CD4-positive, alpha-beta T cell treated with Interleukin-6 for 4 hours (primary cell): ENCODE data around the gene WDR49.

Experiments
- DNase-seq: peaks from one replicate; pipeline ENCODE4 v3.0.0-alpha.2; 2020; ENCODE audit warnings: mixed read lengths

Gene WDR49

DNA sequence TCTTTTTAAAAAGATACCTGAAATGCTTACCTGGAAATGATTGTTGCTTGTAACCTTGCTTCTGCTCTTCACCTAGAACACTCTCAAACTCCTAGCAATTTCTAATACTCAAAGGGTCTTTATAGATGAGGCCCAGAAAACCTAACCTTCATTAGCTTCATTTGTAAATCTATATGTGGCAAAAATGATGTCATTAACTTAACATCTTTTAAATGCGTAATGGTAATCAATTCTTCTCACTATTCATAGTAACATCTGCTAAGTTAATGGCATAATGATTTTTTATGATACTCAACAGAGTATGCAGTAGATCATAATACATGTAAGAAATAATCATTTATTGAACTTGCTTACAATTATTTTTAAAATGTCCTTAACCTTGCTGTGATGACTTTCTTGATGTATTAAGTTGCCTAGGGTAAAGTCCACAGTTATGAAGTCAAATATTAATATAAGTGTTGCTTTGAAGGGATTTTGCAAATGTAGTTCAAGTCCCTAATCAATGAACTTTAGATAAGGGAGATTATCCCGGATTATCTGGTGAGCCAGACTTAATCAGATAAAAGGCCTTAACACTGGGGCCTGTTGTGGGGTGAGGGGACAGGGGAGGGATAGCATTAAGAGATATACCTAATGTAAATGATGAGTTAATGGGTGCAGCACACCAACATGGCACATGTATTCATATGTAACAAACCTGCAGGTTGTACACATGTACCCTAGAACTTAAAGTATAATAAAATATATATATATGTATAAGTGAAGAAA, 169.8 kb downstream of the WDR49 start:
- no peak for DNase-seq

DNA sequence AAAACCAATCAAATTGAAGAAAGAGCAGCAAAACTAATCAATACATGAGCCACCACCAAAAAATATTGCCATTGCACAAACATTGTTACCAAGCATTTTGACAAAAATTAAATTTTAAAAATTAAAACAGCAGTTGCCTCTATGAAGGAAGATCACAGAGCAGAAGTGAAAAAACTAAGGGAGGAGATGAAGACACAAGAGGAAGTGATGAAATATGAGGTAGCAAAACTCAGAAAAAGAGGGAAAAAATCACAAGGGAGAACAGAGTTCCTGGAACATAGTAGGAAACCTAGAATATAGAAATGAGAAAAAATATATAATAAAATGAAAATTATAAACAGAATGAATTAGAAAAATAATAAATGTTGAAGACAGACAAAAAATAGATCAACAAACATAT, 172.6 kb downstream of the WDR49 start:
- no peak for DNase-seq

DNA sequence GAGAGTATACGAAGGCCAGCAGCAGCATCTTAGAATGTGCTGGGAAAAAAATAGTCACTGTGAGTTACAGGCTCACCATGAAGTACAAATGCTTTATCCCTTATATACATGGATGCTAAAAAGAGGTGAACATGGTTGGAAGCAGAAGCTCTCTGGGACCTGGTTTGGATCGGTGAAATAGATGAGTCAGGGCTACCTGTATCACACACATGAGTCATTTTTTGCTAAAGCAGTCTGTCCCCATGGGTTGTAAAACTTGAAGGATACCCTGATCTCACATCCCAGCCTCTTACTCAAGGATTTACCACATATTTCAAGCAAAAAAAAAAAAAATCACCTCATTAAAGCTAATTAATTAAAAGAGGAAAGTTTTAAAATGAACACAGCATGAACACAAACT, 173.0 kb downstream of the WDR49 start:
- no peak for DNase-seq

DNA sequence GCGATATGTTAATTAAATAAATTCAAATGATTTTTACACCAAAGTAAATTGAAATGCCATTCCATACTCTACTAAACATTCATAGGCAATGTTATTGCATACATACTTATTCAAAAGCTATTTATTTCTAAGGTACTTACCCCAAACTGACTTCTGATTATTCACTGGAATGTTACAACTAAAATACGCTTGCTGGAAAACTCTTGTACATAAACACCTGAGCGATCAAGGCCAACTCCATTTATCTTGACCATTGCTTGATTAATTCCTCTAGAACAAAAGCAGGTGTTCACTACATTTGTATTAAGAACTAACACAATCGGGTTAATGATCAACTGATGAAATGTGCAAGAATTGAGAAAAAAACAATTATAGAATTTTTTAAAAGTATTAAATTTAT, 179.9 kb downstream of the WDR49 start, which contains the start of gene SERPINI2:
Gene SERPINI2, minus strand, starts transcription at position 180 of the 400 bp plus-strand sequence. CDS start 2,208 bp downstream, outside the sequence.
- DNase-seq, result no peak

DNA sequence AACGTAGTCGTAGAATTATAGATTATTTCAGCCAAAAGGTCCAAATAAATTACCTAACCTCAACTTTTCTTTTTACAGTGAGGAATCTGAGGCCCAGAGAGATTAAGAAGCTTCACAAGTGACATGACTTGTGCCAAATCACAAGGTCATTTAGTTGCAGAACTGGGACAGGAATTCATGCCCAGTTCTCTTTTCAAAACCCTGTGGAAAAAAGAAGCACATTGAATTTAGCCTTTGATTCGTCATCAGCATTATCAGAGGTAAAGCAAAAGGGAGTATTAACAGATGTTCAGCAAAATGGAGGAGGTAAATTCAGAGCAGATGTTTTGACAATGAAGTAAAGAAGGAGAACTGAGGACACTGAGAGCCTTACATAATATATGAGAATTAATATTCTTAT, 184.4 kb downstream of the WDR49 start:
- no peak for DNase-seq

DNA sequence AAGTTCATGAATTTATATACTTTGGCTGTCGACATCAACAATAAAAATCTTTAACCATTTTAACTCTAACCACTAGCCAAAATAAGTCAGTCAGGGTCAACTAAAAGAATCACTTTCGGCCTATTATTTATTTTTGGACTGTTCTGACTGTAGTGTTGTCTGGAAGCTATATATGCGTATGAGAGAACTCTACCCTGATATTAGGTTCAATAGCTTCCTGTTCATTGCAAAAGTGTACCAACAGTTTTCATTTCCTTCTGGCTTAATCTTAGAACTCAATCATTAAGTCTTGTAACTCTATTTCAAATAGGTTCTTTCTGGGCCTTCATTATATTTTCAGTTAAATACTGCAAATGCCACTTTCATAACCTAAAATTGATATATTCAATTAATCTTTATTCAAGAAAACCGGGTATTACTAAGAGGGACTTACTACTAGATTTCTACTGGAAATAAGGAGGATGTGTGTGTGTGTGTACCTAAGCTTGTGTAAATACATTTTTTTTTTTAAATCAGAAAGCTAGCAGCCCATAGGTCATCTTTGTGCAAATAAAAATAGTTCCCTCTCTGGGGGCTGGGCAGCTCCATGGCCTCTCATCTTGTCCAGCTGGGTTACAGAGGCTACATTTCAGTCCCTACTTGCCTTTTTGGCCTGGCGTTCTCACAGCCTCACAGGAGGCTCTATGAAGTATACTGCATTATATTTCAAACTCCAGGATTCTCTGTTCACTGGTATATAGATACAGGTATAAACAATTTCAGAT, 185.7 kb downstream of the WDR49 start:
- no peak for DNase-seq

DNA sequence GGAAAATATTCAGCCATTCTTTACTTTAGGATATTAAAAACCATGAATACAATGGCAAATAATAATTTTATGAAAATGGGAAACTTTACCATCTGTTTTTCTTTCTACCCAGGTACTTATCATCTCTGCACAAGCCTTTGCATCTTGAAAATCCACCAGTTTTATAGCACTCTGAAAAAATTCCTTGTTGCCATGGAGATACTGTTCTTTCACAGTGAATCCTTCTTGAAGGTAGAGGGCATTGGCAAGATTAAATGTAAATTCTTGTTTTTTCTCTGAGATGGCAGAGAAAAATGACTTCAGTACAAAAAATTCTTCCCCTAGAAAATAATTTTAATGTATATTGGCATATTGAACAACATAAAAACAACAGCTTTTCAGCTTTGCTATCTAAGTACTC, 186.8 kb downstream of the WDR49 start:
- no peak for DNase-seq

DNA sequence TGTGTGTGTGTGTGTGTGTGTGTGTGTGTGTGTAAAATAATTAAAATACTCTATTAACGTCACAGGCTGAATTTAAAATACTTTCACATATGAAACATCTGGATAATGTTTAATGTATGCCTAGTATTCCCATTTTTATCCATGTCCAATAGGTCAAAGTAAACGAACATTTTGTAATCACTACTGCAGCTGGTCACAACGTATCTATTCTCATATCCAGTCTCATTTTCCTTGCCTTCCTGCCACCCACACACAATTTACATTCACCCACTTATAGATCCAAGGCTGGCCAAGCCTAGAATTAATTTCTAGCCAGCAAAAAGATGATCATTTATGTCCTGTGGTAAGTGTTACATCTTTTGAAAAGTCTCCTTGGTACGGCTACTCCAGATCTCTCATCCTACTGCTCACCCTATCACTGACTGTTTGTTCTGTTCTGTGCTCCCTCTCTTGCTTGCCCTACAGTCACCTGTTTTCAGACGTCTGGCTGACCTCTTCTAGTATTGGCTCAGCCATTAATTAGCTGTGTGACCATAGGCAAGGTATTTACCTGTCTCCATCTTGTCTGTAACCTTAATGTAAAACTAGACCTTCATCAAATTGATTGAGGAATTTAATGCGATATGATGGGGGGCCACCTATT, 197.5 kb downstream of the WDR49 start:
- no peak for DNase-seq

DNA sequence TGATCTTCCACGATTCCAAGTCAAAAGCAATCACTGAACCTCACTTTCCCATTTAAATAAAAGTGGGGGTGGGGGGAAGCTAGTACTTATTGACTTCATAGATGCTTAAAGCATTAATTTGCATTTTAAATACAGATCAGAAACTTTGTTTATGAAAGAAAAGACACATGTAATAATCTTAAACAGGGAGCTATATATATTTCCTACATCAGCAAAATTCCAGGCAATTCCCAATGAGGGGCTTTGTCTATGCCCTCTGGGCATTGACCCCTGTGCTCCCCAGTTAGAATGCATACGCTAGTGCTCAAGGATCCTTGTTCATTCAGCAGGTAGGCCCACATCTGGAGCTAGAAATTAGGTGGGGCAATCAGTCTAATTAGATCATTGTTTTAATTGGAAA, 199.9 kb downstream of the WDR49 start:
- no peak for DNase-seq

DNA sequence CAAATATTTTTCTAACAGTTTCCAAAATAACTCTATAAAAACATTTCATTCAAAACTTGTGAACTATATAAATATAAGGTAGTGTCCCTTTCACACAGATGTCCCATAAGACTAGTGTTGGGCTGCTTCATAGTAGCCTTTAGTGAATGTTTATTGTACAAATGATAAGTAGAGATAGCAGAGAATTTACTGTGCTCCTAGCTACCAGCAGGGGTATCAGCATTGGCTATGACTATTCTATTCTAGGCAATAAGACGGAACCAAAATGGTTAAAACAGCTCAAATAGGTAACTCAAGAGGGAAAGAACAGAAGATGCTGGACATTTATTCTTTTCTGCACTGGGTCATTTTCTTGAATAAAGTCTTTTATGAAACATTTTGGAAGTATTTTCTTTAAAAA, 202.5 kb downstream of the WDR49 start:
- DNase-seq, result no peak

DNA sequence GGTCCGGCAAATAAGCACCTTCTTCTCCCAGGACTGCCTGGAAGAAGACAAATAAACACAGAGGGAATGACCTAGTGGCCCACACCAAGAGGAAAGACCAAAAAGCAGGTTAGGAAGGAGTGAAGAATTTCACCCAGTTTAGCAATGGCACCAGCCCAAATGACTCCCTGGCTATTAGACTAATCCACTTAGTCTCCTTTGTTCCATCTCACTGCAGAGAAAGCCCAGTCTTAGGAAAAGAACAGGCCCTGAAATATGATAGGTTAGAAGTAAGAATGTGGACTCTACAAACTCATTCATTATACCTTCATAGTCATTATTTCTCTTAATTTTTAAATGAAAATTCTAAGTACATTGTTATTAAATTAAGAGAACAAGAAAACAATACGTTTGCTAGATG, 203.1 kb downstream of the WDR49 start:
- no peak for DNase-seq

DNA sequence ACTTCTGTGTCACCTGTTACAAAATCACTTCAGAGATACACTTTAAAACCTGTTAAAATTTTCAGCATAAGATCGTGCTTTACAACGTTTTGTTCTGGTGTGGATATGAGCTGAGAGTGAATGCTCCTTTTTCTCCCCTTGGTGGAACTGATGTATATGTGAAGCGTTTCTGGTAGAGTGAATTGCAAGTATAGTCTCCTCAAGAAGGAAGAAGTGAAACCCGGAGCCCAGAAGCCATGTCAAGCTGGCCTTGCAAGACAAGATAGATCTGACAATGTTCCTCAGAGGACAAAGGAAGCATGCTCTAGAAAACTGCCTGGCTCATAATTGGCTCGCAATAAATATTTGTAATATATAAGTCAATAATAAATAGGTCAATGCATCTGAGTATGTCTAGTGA, 203.5 kb downstream of the WDR49 start:
- DNase-seq, result no peak

DNA sequence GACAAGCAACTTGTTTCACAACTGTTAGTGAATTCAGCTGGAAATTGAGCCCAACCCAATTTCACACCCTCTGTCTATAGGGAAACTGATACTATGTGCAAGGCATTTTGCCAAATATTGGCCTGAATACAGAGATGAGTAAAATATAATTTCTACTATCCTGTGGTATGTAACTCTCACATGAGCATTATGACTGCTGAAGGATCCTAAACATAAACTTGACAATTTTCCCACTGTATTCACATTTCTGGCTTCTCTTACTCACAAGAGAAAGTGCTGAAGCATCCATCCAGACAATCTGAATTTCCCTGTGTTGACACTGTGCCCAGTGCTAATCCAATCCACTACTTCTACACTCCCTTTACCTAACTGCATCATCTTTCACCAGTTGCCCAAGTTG, 208.3 kb downstream of the WDR49 start:
- no peak for DNase-seq

DNA sequence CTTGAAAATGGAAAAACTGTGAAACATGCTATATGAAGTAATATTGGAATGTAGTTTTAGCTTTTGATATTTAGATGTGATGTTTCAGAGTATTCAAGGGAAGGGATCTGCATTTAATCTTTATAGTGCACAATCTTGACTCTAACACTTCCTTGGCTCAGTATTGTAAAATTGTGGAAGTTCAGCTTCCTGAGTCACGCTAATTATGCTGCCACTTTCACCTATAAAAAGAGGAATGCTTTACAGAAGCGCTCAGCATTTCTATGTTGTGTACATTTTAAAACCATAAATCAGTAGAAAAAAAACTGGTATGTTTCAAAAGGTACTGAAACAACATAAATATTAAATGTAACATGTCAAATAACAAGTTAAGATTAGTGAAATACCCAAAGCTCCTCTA, 212.5 kb downstream of the WDR49 start:
- DNase-seq, result no peak

DNA sequence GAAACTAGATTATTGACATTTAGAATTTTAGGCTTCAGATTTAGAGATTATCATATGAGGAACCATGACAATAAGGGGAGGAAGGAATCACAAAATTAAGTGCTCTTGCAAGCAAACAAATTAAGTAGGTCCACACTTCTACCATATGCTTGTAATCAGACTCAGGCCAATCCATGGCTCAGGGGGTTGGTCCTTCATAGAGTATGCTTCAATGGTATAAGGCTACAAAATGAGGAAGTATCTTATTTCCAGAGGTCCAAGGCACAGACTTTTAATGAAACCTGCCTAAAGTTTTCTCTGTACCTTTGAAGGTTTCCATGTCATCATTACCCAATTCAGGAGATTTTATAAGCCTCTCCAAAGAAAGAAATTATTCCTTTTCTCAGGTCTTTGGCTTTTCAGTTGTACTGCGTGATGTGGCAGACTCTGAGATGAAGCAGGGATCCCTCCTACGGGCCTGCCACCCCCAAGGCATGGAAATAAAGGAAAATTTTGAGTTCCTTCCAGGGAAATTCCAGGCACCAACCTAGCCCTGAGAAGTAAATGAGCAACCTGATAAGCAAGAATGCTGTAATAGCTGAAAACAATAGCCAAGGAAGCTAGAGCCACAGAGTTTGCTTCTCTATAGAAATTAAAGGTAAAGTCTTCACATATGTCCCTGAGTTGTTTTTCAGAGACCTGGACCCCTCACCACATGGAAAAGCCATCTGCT, 216.2 kb downstream of the WDR49 start:
- DNase-seq, result no peak
